OCI-LY3 (cell line): ENCODE data around the gene ERF.

Source experiments
- EZH2phosphoT487 ChIP-seq: fragments of 200-600 bp; shearing (Covaris generic); IDR thresholded peaks from 2 replicates; pipeline ENCODE4 v1.6.1; 2018; ENCODE audit warnings: antibody characterized with exemption, mixed run types, low read depth
- TF ChIP-seq, protein P1 (sequence below): fragments of 200-600, 300-600 bp; sonication (generic); IDR thresholded peaks from 2 replicates; pipeline ENCODE4 v1.5.1; 2014; ENCODE audit warnings: antibody characterized with exemption, low read length, low read depth

DNA sequence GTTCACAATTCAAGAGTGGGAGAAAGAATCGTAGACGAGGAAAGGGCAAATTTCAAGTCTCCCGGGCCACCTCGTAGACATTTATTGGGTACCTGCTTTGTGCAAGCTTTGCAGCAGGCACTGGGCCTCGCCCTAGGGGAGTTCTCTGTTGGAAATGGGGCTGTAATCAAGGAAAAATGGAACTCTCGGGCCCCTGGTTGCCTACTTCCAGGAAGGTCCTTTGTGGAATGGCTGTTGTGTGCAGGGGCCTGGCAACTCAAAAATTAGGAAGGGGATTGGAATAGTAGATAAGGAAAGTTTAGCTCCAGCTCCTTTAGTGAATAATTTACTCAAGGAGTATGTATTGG lies 34.2 kb downstream of the ERF start:
- TF ChIP-seq EZH2phosphoT487: no peak
- TF ChIP-seq, protein P1, sequence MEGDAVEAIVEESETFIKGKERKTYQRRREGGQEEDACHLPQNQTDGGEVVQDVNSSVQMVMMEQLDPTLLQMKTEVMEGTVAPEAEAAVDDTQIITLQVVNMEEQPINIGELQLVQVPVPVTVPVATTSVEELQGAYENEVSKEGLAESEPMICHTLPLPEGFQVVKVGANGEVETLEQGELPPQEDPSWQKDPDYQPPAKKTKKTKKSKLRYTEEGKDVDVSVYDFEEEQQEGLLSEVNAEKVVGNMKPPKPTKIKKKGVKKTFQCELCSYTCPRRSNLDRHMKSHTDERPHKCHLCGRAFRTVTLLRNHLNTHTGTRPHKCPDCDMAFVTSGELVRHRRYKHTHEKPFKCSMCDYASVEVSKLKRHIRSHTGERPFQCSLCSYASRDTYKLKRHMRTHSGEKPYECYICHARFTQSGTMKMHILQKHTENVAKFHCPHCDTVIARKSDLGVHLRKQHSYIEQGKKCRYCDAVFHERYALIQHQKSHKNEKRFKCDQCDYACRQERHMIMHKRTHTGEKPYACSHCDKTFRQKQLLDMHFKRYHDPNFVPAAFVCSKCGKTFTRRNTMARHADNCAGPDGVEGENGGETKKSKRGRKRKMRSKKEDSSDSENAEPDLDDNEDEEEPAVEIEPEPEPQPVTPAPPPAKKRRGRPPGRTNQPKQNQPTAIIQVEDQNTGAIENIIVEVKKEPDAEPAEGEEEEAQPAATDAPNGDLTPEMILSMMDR: no peak
